Measurements from ENCODE around the gene FBXL17.

DNA sequence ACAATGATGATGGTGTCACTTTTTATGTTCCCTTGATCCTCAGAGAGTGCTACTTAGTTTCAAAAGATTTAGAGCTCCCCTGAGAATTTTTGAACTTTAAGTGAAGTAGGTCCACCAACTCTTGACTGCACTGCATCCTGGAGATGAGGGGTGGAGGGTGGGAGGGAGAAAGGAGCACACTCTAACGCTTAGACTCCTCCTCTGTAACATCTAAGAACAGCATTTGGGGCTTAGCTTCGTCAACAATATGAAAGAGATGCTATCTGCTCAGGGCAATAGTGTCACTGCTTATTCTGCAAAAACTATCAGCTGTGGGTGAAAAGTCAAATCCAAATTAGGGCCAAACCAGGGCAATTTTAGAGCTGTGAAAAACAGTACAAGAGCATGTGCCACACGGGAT is 468.4 kb downstream of the FBXL17 start:
- no peak for TF ChIP-seq CTCF (IDR thresholded peaks at IDR 0.05)
- TF ChIP-seq POLR2A (IDR thresholded peaks at IDR 0.05), result no peak
- no peak for TF ChIP-seq POLR2AphosphoS5 (IDR thresholded peaks at IDR 0.05)

Measured in breast epithelium (tissue), 3 donors.